GM19099 (cell line): Measurements from ENCODE around the gene URB2.

Source experiments
- POLR2A ChIP-seq: IDR thresholded peaks from 3 replicates; pipeline ENCODE4 v1.6.1; 2011; ENCODE audit warnings: low read depth; ENCODE audit not compliant: insufficient read length; ENCODE audit errors: extremely low read depth

Gene URB2

DNA sequence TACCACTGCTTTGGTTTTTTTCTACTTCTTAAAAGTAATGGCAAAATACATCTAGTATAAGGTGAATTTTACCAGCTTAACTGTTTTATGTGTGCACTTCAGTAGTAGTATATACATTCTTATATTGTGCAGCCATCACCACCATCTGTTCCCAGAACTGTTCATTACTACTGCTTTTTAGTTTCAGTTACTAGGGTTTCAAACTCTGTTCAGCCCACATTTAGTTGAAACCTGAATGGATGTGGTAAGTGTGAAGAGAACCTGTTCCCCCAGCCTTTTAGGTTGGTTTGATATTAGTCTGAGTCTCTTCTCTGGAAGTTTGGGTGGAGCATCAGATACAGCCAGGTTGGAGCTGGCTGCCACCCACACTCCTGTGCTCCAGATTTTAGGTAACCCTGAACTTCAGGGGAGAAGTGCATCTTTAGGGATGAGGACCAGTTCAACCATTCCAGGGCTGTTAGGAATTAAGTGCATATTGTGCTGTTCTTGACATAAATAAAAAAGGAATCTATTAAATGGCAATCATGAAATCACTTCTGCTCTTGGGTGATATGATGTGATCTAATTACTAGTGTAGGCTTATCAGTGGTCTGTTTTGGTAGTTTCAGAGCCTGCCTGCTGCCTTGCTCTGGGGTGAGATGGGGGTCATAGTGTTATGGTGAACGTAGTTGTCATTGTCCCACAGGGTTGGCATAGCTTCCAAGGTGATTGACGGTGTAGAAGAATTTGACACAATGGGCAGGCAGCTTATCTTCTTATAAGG, 32.1 kb downstream of the URB2 start:
- TF ChIP-seq POLR2A, result no peak

DNA sequence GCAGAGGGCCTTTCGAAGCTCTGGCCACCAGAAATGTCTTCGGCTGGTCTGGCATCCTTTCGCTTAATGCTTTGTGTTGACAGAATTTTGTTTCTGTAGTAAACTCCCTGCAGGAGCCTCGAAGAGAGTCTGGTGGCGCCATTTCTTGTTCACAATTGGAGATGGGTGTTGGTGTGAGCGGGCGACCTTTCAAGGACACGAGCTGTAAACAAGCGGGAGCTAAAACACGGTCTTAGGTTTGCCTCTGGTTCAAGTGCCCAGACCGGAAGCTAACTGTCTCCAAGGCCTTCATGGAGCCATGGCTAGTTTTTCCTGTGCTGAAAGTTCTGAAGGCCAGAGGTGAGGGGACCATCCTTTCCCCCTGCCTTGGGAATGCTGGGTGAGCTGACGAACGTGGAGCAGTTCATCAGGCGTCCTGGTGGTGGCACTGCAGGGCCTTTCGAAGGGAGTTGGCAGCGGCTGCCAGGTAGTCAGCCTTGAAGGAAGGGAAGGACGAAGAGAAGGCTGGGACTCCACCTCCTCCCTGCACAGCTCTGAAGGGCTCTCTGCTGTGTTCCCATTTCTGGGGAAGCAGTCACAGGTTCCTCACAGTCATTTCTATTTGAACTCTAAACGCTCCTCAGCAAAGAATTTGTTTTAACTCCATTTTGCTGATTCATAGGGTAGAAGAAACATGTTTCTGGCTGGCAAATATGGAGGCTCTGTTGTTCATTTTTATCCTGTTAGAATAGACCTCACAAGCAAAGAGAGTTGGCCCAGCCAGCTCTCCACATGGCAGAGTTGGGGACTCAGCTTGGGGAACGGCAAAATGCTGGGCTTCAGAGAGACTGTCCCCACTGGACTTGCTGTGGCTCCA, 35.2 kb downstream of the URB2 start:
- no peak for TF ChIP-seq POLR2A

DNA sequence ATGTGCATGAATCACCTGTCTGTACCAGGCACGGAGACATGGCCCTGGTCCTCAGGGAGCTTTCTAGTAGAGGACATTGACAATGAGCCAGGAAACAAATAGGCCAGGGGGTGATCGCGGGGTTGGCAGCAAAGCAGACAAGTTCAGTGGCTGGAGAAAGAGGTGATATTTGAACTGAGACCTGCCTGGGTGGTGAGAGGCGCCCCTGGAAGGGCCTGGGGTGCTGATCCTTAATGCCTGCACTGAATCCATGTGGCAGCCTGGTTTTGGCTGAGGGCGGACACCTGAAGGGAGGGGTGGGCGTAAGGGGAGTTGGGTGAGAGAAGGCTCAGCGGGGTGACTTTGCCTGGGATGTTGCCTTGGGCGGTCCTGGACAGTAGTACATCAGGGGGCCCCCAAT, 35.9 kb downstream of the URB2 start:
- TF ChIP-seq POLR2A, result no peak

DNA sequence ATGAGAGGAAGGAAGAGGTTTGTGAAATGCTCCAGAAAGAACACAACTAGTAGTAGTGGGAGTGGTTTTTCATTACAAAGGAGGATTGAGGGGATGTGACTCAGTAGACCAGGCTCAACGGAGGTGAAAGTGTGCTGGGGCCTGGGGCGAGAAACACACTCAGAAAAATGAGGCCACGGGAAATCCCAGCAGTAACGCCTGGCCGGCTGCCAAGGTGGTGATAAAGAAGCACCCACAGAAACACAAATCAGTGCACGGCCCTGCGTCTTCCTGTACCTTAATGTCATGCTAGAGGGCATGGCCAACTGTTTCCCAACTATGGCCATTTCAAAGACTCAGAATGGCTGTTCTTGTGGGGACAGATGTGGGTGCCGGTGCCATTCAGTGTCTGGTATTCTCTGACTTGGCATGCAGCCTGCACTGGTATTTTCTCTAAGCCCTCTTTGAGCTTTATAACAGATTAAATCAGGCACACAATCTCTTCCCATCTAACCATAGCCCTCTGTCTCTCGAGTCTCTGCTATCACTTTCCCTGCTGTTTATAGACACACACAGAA, 38.2 kb downstream of the URB2 start:
- TF ChIP-seq POLR2A, result no peak

DNA sequence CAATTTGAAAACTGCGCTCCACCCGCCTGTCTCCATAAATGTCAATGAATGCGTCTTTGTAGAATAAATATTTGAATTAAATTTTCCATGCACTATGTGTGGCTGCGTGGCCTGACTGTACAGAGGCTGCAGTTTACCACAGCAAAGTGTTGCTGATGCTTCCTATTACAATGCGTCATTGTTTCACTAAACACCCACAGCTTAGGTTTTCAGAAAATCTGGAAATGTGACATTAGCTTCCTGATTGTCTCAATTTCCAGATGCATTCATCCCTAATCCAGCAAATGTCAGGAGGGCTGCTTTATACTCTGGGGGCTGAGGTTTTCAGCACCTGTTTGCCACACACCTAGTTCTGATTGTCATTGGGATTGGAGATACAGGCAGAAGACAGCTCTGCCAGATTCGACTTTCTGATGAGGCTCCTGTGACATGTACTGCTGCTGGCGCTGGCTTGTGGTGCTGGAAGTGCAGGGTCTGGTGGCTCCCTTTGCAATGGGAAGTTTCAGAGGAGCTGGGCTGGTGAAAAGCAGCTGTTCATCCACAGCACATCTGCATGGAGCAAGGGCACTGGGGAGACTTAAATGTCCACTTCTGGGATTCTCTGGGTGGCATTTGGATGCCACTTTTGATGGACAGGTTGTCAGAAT, 40.0 kb downstream of the URB2 start:
- no peak for TF ChIP-seq POLR2A

DNA sequence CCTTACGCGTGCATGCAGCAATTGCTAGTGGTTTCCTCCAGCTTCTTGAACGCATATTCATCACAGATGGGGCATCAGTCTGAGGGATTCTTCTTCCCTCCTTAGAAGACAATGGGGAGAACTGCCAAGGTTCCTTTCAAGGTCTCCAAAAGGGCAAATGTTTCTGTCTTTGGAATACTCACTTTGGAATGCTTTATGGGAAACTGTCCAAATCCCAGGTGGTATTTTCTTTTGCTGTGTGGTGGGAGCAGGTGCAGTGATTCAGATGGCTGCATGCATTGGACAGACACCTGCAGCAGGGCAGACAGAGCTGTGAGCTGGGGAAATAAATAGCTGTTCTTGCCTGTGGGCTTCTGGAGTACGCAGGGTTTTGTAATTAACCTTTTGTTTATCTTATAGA, 40.5 kb downstream of the URB2 start:
- no peak for TF ChIP-seq POLR2A

DNA sequence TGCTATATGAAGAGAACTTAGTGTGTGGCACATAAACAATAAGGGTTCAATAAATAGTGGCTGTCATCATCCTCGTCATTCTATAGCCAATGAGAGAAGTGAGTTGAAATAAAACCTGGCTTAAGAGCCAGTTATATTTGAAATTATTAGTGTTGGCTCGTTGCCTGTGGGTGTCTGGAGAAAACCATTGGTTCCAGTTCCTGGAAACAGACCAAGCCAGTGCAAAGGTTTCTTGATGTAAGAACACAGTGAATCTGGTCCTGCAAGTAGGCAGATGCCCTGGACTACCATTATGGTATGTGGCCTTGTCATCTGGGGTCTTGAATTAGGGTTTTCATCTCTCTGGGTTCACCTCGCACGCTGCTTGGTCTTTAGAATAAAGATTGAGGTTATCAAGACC, 43.3 kb downstream of the URB2 start:
- TF ChIP-seq POLR2A, result no peak

DNA sequence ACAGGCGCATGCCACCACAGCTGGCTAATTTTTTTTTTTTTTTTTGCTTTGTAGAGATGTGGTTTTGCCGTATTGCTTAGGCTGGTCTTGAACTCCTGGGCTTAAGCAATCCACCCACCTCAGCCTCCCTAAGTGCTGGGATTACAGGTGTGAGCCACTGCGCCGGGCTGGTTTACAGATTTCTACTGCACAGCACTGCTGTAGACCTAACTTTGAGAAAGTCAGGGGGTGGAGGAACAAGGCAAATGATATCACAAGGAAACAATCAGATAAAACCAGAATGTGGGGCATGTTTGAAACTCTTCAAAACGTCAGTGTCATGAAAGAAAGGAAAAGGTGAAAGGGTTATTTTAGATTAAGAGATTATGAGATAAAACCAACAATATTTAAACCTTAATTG, 45.3 kb downstream of the URB2 start:
- no peak for TF ChIP-seq POLR2A

DNA sequence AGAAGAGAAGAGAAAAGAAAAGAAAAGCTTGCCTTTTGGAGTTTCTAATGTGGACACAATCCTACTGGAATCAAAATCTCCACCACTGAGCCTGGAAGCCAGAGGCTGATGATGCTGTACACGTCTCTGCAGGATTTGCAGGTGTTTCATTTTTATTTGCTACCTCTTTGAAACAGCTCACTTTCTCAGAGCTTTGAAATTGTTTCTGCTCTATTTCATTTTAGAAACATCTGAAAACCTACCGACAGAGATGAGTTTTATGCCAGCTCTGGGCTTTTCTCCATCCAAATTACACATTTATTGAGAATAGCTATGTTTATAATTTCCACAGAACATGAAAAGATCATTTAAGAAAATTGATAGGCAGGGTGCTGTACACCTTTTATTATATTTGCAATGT, 46.2 kb downstream of the URB2 start:
- TF ChIP-seq POLR2A, result no peak

DNA sequence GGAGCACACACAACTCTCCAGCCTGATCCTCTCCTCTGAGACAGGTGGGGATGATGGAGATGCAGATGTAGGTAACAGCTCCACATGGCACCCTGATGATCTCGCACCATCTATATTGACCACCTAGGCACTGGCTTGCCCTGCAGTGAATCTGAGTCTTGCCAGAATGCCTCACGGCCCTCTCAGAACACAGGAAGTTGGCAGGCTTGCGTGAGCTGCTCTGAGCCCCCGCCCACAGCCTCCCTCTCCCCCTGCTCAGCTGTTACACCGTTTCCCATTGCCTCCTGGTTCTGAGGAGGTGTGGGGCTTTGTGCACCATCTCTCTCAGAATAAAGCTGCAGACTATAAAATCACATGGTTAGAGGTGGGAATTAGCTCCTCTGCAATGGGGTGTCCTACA, 48.0 kb downstream of the URB2 start:
- no peak for TF ChIP-seq POLR2A

DNA sequence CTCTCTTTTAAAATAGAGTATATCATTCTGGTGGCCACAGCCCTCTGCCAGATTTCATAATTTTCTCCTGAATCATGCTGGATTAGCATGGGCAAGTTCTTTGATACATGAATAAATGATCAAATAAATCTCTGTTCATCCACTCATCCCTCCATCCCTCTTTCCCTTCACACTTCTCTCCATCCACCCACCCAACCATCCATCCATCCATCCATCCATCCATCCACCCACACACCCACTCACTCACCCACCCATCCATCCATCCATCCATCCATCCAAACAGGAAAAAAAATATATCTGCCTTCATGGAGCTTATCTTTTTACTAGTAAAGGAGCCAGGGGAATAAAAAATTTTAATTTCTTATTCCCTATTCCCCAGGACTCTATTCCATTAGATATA, 49.3 kb downstream of the URB2 start:
- TF ChIP-seq POLR2A, result no peak

DNA sequence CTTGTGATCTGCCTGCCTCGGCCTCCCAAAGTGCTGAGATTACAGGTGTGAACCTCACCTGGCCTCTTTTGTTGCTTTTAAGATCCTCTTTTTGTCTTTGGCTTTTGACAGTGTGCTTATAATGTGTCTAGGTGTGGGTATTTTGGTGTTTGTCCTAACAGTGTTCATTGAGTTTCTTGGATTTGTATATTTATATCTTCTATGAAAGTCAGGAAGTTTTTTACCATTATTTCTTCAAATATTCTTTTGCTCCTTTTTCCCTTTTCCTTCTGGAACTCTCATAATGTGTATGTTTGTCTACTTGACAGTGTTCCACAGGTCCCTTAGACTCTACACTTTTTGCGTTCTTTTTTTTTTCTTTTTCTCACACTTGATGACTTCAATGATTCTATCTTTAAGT, 59.1 kb downstream of the URB2 start:
- TF ChIP-seq POLR2A, result no peak

DNA sequence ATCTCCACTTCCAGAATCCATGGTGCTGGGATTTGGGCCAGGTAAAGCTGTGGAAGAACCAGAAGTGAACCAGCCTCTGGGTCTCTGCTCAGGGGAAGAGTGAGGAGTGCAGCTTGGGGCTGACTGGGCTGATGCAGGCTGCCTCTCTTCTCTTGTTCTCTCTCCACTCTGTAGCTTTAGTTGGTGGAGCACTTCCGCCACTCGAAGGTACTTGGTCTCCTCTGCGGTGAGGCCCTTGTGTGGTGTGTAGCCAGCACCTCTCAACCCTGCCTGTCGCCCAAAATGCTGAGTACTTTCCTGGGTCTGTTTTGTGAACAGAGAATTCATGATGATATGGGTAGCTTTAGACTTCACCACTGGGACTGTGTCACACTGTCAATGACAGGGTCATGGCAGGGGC, 63.2 kb downstream of the URB2 start:
- TF ChIP-seq POLR2A, result no peak

DNA sequence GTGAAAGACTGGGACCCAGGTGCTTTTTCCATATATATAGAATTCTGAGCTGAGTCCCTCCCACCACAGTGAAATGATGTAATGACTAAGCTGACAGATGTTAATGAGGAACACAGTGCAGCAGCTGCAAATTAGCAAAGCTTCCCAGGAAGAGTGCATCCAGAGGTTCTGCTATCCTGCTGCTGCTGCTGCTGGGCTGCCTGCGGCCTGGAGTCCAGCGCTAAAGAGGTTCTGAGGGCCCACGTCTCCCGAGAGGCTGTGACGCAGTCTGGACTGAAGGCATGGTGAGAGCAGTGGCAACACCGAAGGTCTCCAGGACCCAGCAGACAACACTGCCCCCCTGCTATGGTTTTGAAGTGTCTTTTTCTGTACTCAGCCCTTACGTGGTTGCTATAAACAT, 63.9 kb downstream of the URB2 start:
- no peak for TF ChIP-seq POLR2A

DNA sequence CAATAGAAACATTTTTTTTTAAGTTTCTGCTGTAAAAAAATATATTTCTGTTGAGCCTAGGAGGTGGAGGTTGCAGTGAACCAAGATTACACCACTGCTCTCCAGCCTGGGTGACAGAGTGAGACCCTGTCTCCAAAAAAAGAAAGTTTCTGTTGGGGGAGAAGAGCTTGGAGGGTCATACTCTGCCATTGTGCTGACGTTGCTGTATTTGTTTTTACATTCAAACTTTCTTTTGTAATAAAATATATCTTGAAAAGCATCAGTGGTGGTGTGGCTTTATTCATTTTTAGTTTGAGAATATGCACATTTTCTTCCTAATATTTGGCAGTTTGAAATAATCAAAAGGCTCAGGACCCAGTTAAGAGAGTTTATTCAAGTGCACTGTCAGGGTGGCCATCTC, 64.6 kb downstream of the URB2 start:
- TF ChIP-seq POLR2A, result no peak
